Measurements from ENCODE around the gene MPPED1.
A peak's percentile ranks its signal among the peaks of the same experiment; 100 is the strongest.

Gene MPPED1

DNA sequence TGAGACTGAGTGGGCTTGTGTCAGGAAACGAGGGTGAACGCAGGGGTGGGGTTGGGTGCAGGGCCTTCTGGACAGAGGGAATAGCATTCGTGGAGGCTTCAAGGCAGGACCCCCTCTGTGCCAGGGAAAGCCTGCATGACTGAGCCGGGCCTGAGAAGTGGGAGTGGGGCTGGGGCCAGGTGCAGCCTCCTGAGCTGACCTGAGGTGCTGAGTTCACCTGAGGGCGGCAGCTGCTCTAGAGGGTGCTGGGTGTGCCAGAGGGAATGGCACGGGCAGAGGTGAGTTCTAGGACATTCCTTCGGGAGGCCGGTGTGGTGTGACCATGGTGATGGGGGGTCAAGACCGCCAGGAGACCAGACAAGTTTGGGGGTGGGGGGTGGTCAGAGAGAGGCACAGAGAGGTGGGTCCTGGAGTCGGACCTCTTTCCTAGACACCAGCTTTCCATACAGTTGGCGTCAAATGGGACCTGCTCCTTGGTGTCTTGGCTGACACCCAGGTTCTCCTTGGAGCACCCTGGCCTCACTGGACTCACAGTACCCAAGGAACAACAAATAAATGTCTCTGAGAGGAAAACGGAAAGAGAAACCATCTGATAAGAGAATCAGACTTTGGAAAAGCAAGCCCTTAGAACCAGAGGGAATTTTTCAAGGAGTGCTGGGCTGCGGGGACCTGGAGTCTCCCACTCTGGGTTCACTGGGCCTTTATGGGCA, 7.7 kb downstream of the MPPED1 start:
- TF ChIP-seq, protein P1, sequence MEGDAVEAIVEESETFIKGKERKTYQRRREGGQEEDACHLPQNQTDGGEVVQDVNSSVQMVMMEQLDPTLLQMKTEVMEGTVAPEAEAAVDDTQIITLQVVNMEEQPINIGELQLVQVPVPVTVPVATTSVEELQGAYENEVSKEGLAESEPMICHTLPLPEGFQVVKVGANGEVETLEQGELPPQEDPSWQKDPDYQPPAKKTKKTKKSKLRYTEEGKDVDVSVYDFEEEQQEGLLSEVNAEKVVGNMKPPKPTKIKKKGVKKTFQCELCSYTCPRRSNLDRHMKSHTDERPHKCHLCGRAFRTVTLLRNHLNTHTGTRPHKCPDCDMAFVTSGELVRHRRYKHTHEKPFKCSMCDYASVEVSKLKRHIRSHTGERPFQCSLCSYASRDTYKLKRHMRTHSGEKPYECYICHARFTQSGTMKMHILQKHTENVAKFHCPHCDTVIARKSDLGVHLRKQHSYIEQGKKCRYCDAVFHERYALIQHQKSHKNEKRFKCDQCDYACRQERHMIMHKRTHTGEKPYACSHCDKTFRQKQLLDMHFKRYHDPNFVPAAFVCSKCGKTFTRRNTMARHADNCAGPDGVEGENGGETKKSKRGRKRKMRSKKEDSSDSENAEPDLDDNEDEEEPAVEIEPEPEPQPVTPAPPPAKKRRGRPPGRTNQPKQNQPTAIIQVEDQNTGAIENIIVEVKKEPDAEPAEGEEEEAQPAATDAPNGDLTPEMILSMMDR (conservative IDR thresholded peaks at IDR 0.05) = no peak
- no peak for TF ChIP-seq ZFX (IDR thresholded peaks at IDR 0.05)
- peak overlapping the region; percentile 19; the same call in 1 of the 2 replicates for H3K27ac ChIP-seq

DNA sequence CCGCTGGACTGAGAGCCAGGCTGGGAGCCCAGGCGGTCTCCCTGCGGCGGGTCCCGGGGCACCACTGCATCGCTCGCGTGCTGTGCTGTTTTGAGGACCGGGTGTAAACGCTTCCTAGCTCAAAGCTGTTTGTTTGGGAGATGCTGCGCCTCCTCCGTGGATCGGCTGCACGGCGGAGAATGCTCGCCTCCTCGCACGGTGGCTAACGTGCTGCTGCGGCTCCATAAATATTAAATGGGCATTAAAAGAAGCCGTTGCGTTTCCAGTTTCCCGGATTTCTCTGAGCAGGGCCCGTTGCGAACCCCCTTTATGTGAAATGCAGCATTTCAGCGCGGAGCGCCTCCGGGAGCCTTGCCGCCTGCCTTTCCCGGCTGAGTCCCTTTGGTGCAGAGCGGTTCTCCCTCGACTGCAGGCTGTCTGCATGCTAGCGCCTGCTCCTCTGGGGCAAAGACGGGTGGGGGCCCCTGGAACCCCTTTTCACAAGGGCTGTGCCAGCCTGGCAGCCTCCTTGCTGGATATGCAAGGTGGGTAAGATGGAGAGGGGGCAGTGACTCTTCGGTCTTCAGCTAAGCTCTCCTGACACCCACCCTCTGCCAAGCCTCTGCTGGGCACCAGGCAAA, 9.3 kb downstream of the MPPED1 start:
- TF ChIP-seq ZFX (IDR thresholded peaks at IDR 0.05) = no peak
- TF ChIP-seq, protein P1 (conservative IDR thresholded peaks at IDR 0.05) = no peak
- H3K27ac ChIP-seq = no peak overlapping the region

DNA sequence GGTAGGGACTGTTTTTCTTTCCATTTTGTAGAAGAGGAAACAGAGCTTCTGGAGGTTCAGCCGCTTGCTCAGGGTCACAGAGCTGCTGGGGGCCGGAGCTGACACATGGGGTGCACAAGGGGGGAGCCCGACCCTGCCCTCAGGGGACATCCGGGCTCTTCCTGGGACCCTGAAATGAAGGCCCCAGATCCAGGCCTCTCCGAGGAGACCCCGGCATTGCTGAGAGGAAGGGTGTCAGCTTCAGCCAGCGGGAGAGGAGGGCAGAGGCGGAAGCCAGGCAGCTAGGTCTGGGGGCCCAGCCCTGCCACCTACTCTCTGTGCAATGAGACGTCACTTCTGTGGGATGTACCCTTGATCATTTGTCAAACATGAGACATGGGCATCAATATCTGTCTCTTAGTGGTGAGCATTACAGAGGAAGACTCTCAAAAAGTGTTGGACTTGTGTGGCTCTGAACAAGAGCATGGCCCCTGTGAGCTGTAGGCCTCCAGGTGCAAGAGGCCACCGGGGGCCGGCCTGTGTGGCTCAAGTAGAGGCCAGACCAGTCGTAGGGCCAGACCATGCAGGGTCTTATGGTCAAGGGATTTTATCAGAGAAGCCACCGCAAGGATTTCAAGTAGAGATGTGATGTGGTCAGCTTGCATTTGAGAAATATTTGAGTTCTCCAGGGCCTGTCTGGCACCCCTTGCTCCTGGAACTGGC, 10.3 kb downstream of the MPPED1 start:
- H3K27ac ChIP-seq = no peak overlapping the region
- TF ChIP-seq, protein P1 (conservative IDR thresholded peaks at IDR 0.05) = no peak
- TF ChIP-seq ZFX (IDR thresholded peaks at IDR 0.05) = no peak

DNA sequence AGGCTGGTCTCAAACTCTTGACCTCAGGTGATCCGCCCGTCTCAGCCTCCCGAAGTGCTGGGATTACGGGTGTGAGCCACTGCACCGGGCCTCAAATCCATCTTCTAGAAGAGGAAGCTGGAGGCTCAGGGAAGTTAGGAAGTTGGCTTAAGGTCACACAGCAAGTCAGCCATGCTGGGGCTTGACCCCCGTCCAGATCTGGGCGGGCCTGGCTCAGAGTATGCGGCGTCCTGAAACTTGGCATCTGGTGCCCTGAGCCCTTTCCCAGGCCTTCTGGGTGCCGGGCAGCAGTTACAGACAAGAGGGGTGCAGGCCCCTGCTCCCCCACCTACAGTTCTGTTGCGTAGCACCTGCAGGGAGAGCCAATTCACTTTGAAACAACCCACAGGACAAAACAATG, 11.2 kb downstream of the MPPED1 start:
- H3K27ac ChIP-seq = no peak overlapping the region
- no peak for TF ChIP-seq ZFX (IDR thresholded peaks at IDR 0.05)
- TF ChIP-seq, protein P1 (conservative IDR thresholded peaks at IDR 0.05) = no peak

DNA sequence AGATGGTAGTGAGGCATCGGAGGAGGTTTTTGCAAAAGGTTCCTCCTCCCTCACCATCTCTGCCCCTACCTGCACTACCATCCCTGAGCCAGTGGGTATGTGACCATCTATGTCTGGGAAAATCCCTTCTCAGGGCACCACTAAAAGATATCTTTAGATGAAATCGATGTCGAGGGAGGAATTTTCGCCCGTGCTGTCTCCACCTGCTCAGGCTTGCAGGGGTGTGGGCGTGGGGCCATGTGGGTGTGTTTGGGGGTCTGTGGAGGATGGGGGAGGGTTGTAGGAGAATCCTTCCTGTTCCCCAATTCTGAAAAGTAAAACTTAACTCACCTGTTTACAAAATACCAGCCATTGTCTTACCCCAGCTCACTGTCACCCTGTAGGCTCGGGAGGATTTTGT, 12.4 kb downstream of the MPPED1 start:
- no peak for TF ChIP-seq ZFX (IDR thresholded peaks at IDR 0.05)
- TF ChIP-seq, protein P1 (conservative IDR thresholded peaks at IDR 0.05) = no peak
- H3K27ac ChIP-seq = no peak overlapping the region

DNA sequence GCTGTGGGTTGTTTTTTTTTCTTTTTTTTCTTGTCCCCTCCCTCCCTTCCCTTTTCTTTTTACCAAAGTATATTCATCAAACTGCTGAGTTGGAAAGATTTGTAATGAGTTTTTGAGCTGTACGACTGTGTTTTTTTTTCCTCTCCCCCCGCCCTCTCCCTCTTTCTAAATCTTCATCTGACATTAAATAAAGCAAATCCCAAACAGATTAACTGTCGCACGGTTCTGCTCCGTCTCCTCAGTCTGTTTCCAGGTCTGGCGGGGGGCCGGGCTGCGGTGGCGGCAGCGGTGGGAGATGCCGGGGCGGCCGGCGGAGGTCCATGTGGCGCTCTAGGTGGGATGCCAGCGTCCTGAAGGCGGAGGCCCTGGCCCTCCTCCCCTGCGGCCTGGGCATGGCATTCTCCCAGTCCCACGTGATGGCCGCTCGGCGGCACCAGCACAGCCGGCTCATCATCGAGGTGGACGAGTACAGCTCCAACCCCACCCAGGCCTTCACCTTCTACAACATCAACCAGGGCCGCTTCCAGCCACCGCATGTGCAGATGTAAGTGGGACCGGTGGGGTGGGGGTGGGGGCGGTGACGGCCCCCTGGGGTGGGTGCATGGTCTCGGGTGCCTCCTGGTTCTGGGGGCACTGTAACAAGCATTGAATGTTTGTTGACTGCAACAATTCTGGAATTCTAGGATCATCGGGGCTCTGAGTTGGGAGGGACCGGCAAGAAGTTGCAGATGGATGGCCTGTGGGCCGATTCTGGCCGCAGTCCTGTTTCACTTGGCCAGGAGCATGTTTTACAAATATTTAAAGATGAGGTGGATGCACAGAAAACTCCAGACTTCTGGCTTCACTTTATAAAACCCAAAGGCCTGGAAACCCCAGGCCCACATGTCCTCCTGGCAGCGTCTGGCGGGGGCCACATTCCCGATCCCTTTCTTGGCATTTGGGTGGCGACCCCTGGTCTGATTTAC, 13.1 kb downstream of the MPPED1 start:
- TF ChIP-seq, protein P1 (conservative IDR thresholded peaks at IDR 0.05) = no peak
- TF ChIP-seq ZFX (IDR thresholded peaks at IDR 0.05) = no peak
- H3K27ac ChIP-seq = no peak overlapping the region

All from C4-2B (cell line).